GF-D8 (cell line): ENCODE measurements around the gene ATE1.
"Not testable (repeated sequence)": the region's sequence is repeated elsewhere in the genome, so short reads cannot be mapped to it uniquely, and the experiment has no call there.

Source experiments
- DNase-seq: peaks from one replicate; lab custom pipeline; 2025; lab: John Stamatoyannopoulos, UW

Gene ATE1

GRCh38 chr10:121736315-121737130, 191.3 kb downstream of the ATE1 start:
- no peak for DNase-seq

- DNase-seq: no peak
Measured at GRCh38 chr10:121735263-121735662, 192.6 kb downstream of the ATE1 start.

GRCh38 chr10:121734589-121735045, 193.2 kb downstream of the ATE1 start:
- no peak for DNase-seq

- DNase-seq: no peak
Measured at GRCh38 chr10:121732656-121733445, 195.0 kb downstream of the ATE1 start.

GRCh38 chr10:121732172-121732571, 195.7 kb downstream of the ATE1 start:
- DNase-seq: no peak

GRCh38 chr10:121724282-121724681, 203.5 kb downstream of the ATE1 start:
- DNase-seq: no peak

GRCh38 chr10:121722665-121723064, 205.2 kb downstream of the ATE1 start:
- no peak for DNase-seq

GRCh38 chr10:121721257-121721656, 206.6 kb downstream of the ATE1 start:
- no peak for DNase-seq

- DNase-seq: no peak
Measured at GRCh38 chr10:121715969-121716368, 211.9 kb downstream of the ATE1 start.

GRCh38 chr10:121715076-121715475, 212.8 kb downstream of the ATE1 start:
- no peak for DNase-seq

- no peak for DNase-seq
Measured at GRCh38 chr10:121713486-121713885, 214.3 kb downstream of the ATE1 start.

GRCh38 chr10:121710971-121711370, 216.9 kb downstream of the ATE1 start:
- no peak for DNase-seq

- no peak for DNase-seq
Measured at GRCh38 chr10:121710207-121710606, 217.6 kb downstream of the ATE1 start.

GRCh38 chr10:121709675-121710073, 218.2 kb downstream of the ATE1 start:
- no peak for DNase-seq

GRCh38 chr10:121708728-121709674, 218.8 kb downstream of the ATE1 start:
- DNase-seq: no peak

- DNase-seq: no peak
Measured at GRCh38 chr10:121702351-121703320, 225.2 kb downstream of the ATE1 start.

- DNase-seq: no peak
Measured at GRCh38 chr10:121700416-121700815, 227.4 kb downstream of the ATE1 start.

- not testable (repeated sequence) for DNase-seq
Measured at GRCh38 chr10:121699703-121700102, 228.1 kb downstream of the ATE1 start.

- DNase-seq: no peak
Measured at GRCh38 chr10:121698902-121699301, 228.9 kb downstream of the ATE1 start.

GRCh38 chr10:121698336-121698735, 229.5 kb downstream of the ATE1 start:
- DNase-seq: no peak

- DNase-seq: no peak
Measured at GRCh38 chr10:121696854-121697253, 231.0 kb downstream of the ATE1 start.
